Gastroesophageal sphincter (tissue), 4 donors: ENCODE measurements around the gene DOCK7. TPM values are rescaled to one million over a fixed set of nuclear protein-coding genes. Genes with fewer than 3 reads are reported as not detected.

Experiments used
- ATAC-seq: fragments of 150-250 bp; one replicate; pipeline ENCODE4 v1.9.1; 2016; ENCODE audit warnings: mild to moderate bottlenecking, moderate library complexity
- H3K27ac ChIP-seq, 4 donors: fragments of 200-600 bp; sonication (generic) in 3 of 4; 1 replicate in 3 of 4; 2 replicates in 1 of 4; pipeline ENCODE4 v1.5.1; 2016 to 2019
- H3K27me3 ChIP-seq: fragments of 200-600 bp; sonication (generic); one replicate; pipeline ENCODE4 v1.5.1; 2019
- H3K36me3 ChIP-seq, 2 donors: fragments of 200-600 bp; sonication (generic); one replicate each; pipeline ENCODE4 v1.5.1; 2019; ENCODE audit warnings: control low read depth in 1 of 2
- H3K4me1 ChIP-seq, 3 donors: fragments of 200-600 bp; sonication (generic); 1 replicate in 2 of 3; 2 replicates in 1 of 3; pipeline ENCODE4 v1.5.1; 2016 to 2019; ENCODE audit warnings: control low read depth in 2 of 3
- H3K4me3 ChIP-seq, 2 donors: fragments of 200-600 bp; sonication (generic); one replicate each; pipeline ENCODE4 v1.5.1; 2019; ENCODE audit warnings: mild to moderate bottlenecking in 1 of 2, moderate library complexity in 1 of 2
- H3K9me3 ChIP-seq, 3 donors: fragments of 200-600 bp; sonication (generic); one replicate each; pipeline ENCODE4 v1.5.1; 2017 to 2019; ENCODE audit warnings: control low read depth in 2 of 3
- CTCF ChIP-seq, 4 experiments: fragments of 200-600 bp in 2 of 4; fragments of 450-650 bp in 2 of 4; sonication (generic) in 1 of 4; IDR thresholded peaks; one replicate each; pipeline ENCODE4 v1.5.1; 2017 to 2019; ENCODE audit warnings: antibody characterized with exemption in 4 of 4, mild to moderate bottlenecking in 2 of 4, moderate library complexity in 2 of 4
- EP300 ChIP-seq: sonication (generic); formaldehyde crosslinking; IDR thresholded peaks from one replicate; pipeline ENCODE4 v1.6.1; 2017; ENCODE audit warnings: antibody characterized with exemption, mild to moderate bottlenecking
- POLR2A ChIP-seq, 2 donors: fragments of 450-650 bp; IDR thresholded peaks; one replicate each; pipeline ENCODE4 v1.6.1; 2017; ENCODE audit warnings: antibody characterized with exemption in 2 of 2, mild to moderate bottlenecking in 2 of 2, moderate library complexity in 1 of 2
- POLR2AphosphoS5 ChIP-seq: sonication (generic); formaldehyde crosslinking; IDR thresholded peaks from one replicate; pipeline ENCODE4 v1.6.1; 2017; ENCODE audit warnings: antibody characterized with exemption
- whole genome bisulfite sequencing, 2 donors: methylation state at CpG; one replicate each; pipeline ENCODE4 v1.1.5; 2018; ENCODE audit warnings: low coverage in 1 of 2; 5-methylcytosine and 5-hydroxymethylcytosine counted together
- total RNA-seq, 4 donors: library from RNA; depleted of rRNA; stranded (reverse); fragments of >200 nt; gene quantifications; one replicate each; pipeline ENCODE4 v1.1.0, GENCODE V29; 2016

The DOCK7 gene
- total RNA-seq, 4 donors from 2014 or later: 30.2 to 50.7 (median 36.2) TPM

- no peaks in the 10 kb centered on the region for H3K27me3 ChIP-seq
- H3K36me3 ChIP-seq: no peaks in the 10 kb centered on the region
- H3K4me1 ChIP-seq: peaks cover 4 to 66% (median 20%) of the 10 kb centered on the region in 3 donors
- no peak overlapping the region for H3K4me3 ChIP-seq
- no peak for TF ChIP-seq EP300
- no peak for TF ChIP-seq POLR2A (IDR thresholded peaks at IDR 0.05)
- TF ChIP-seq CTCF (IDR thresholded peaks at IDR 0.05): no peak
- no peak for TF ChIP-seq POLR2AphosphoS5
- H3K27ac ChIP-seq: peak overlapping the region in 3 of 4 donors; percentile 68 to 92 (median 90)
- 88% methylated on average over 1 of the region's 1 CpG; no CpG with 5 or more reads in 1 of the 2 donors for WGBS, 2 donors
- ATAC-seq: no peak
- no peaks in the 10 kb centered on the region for H3K9me3 ChIP-seq
Observed at GRCh38 chr1:62689524-62689923, 1.3 kb upstream of the DOCK7 start.

DNA sequence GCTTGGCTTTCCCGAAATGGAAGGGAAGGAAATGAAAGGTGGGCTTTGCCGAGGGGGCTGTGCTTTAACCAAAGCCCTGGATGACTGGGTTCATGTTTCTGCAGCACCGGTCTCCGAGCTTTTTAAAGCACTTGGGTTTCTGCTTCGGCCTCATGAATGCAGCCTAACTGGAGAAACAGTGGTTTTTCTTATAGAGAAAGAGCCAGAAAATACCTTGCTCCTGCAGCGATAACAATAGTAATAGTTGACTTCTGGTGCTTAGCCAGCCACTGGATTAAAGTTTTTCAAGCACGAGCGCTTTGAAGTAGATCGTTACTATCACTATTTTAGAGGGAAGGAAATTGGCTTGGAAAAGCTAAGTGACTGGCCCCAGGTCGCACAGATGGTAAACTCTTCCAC is 500 bp upstream of the DOCK7 start:
- Histone ChIP-seq H3K27ac (peak overlapping the region; percentile 3 to 92 (median 90)), H3K4me1 (peaks cover 4 to 73% (median 20%) of the 10 kb centered on the region in 3 donors), H3K9me3 (no peaks in the 10 kb centered on the region), H3K4me3 (peak overlapping the region; percentile 56 to 97), H3K27me3 (no peaks in the 10 kb centered on the region), H3K36me3 (no peaks in the 10 kb centered on the region)
- 0 to 1% methylated on average over 4 to 9 of the region's 10 CpGs for WGBS, 2 donors
- ATAC-seq: no peak
- TF ChIP-seq POLR2AphosphoS5: no peak
- TF ChIP-seq POLR2A (IDR thresholded peaks at IDR 0.05): no peak
- no peak for TF ChIP-seq CTCF (IDR thresholded peaks at IDR 0.05)
- no peak for TF ChIP-seq EP300

DNA sequence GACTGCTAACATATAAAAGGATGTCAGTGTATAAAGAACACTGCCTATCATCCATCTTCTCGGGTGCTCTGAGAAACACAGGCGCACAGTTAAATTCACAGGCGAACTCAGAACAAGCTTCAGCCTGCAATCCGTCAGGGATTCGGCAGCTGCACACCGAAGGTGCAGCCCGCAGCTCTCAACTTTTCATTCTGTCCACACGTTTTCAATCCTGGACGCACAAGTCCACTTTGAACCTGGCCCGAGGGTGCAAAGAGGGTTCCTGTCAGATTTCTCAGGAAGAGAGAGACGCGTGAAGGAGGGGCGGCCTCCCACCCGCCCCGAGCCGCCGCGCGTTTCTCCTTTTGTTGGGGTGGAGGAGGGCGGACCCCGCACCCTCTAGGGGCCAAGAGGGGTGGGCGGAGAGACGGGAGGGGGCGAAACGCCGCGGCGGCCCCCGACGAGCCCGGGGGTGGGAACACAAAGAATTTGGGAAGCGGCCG is 724 bp downstream of the DOCK7 start:
- no peak for ATAC-seq
- peak overlapping the region; percentile 56 to 97 for H3K4me3 ChIP-seq
- peaks cover 4 to 85% (median 20%) of the 10 kb centered on the region in 3 donors for H3K4me1 ChIP-seq
- no peak for TF ChIP-seq POLR2AphosphoS5
- TF ChIP-seq EP300: no peak
- no peak for TF ChIP-seq CTCF (IDR thresholded peaks at IDR 0.05)
- no peak for TF ChIP-seq POLR2A (IDR thresholded peaks at IDR 0.05)
- H3K27ac ChIP-seq: peak overlapping the region; percentile 29 to 92 (median 90)
- WGBS, 2 donors: 0% methylated on average over 4 to 6 of the region's 33 CpGs
- H3K9me3 ChIP-seq: no peaks in the 10 kb centered on the region
- H3K36me3 ChIP-seq: no peaks in the 10 kb centered on the region
- no peaks in the 10 kb centered on the region for H3K27me3 ChIP-seq

- WGBS, 2 donors: 28 to 87% methylated on average over 3 to 7 of the region's 7 CpGs
- peak overlapping the region in 1 of 2 donors; percentile 97 for H3K4me3 ChIP-seq
- peak overlapping the region in 2 of 4 donors; percentile 90 to 92 for H3K27ac ChIP-seq
- H3K9me3 ChIP-seq: no peaks in the 10 kb centered on the region
- no peaks in the 10 kb centered on the region for H3K27me3 ChIP-seq
- ATAC-seq: no peak
- H3K36me3 ChIP-seq: no peaks in the 10 kb centered on the region
- H3K4me1 ChIP-seq: peaks cover 4 to 84% (median 20%) of the 10 kb centered on the region in 3 donors
- TF ChIP-seq POLR2AphosphoS5 (no peak), POLR2A (IDR thresholded peaks at IDR 0.05) (no peak), CTCF (IDR thresholded peaks at IDR 0.05) (no peak), EP300 (no peak)
Observed at GRCh38 chr1:62686822-62687221, 1.4 kb downstream of the DOCK7 start.

DNA sequence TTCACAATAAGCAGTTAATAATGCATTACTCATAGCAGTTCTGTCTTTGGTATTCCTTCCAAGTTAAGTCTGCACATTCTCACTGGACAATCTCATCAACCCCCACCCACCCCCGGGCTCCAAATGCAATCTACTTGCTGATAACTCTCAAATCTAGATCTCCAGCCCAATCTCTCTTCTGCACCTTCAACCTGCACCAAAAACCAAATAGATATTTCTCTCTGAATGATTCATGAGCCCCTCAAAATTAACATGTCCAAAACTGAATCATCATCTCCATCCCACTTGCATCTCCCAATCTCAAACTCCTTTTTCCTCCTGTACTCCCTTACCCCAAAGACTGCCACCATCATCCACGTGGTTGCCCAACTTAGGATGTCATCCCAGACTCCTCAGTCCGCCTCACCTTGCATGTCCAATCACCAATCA is 2.7 kb downstream of the DOCK7 start:
- H3K27ac ChIP-seq: peak overlapping the region in 1 of 4 donors; percentile 8
- peaks cover 0 to 71% (median 13%) of the 10 kb centered on the region in 3 donors for H3K4me1 ChIP-seq
- no peak overlapping the region for H3K4me3 ChIP-seq
- no peak for ATAC-seq
- 57 to 67% methylated on average over 3 of the region's 3 CpGs for WGBS, 2 donors
- H3K9me3 ChIP-seq: no peaks in the 10 kb centered on the region
- H3K27me3 ChIP-seq: no peaks in the 10 kb centered on the region
- no peak for TF ChIP-seq CTCF (IDR thresholded peaks at IDR 0.05)
- TF ChIP-seq POLR2A (IDR thresholded peaks at IDR 0.05): no peak
- no peak for TF ChIP-seq POLR2AphosphoS5
- TF ChIP-seq EP300: no peak
- H3K36me3 ChIP-seq: no peaks in the 10 kb centered on the region
